CD4-positive, CD25-positive, alpha-beta regulatory T cell (primary cell): ENCODE data around the gene SULT1C2. TPM values are rescaled to one million over a fixed set of nuclear protein-coding genes. Genes with fewer than 3 reads are reported as not detected.

Experiments used
- ATAC-seq, 2 donors: fragments of 150-1000 bp; cut with Tn5 transposase; one replicate each; pipeline ENCODE4 v1.10.0; 2021; ENCODE audit warnings: low read depth in 2 of 2, moderate number of reproducible peaks in 2 of 2, moderate library complexity in 1 of 2
- DNase-seq, 3 donors: peaks; one replicate each; pipeline versions ENCODE4 v3.0.0 to v3.0.0-alpha.2; 2012 to 2022; ENCODE audit warnings: mixed read lengths in 1 of 3
- H3K27ac ChIP-seq: one replicate; pipeline ENCODE4 v1.7.0; 2013; ENCODE audit warnings: mild to moderate bottlenecking, low read length; ENCODE audit not compliant: insufficient read depth, poor library complexity, severe bottlenecking
- H3K27me3 ChIP-seq: one replicate; pipeline ENCODE4 v1.7.0; 2013; ENCODE audit warnings: low read length; ENCODE audit not compliant: control insufficient read depth, insufficient read depth
- H3K36me3 ChIP-seq: one replicate; pipeline ENCODE4 v1.7.0; 2013; ENCODE audit warnings: mild to moderate bottlenecking, low read length, moderate library complexity; ENCODE audit not compliant: control insufficient read depth, insufficient read depth
- H3K4me1 ChIP-seq: 2 replicates; pipeline ENCODE4 v1.7.0; 2013; ENCODE audit warnings: mild to moderate bottlenecking, low read length; ENCODE audit not compliant: insufficient read depth, control insufficient read depth, poor library complexity, severe bottlenecking
- H3K4me3 ChIP-seq: one replicate; pipeline ENCODE4 v1.7.0; 2013; ENCODE audit warnings: low read depth, mild to moderate bottlenecking, low read length, moderate library complexity
- H3K9me3 ChIP-seq, 2 experiments: 1 replicate in 1 of 2; 2 replicates in 1 of 2; pipeline ENCODE4 v1.7.0; 2013; ENCODE audit warnings: low read length in 2 of 2, mild to moderate bottlenecking in 1 of 2, moderate library complexity in 1 of 2; ENCODE audit not compliant: control insufficient read depth in 2 of 2
- H3K27ac Mint-ChIP-seq, 3 donors: one replicate each; pipeline ENCODE4 v1.8.0; 2020 to 2022; ENCODE audit warnings: mild to moderate bottlenecking in 3 of 3, mixed read lengths in 3 of 3, moderate library complexity in 2 of 3
- H3K27me3 Mint-ChIP-seq: one replicate; pipeline ENCODE4 v1.8.0; 2022; ENCODE audit warnings: mild to moderate bottlenecking, mixed read lengths
- H3K36me3 Mint-ChIP-seq: one replicate; pipeline ENCODE4 v1.8.0; 2020; ENCODE audit warnings: mixed read lengths
- H3K4me1 Mint-ChIP-seq, 4 donors: one replicate each; pipeline ENCODE4 v1.8.0; 2020 to 2022; ENCODE audit warnings: mixed read lengths in 4 of 4, mild to moderate bottlenecking in 1 of 4
- H3K4me3 Mint-ChIP-seq, 4 donors: one replicate each; pipeline ENCODE4 v1.8.0; 2020 to 2022; ENCODE audit warnings: mild to moderate bottlenecking in 4 of 4, mixed read lengths in 4 of 4, moderate library complexity in 3 of 4
- H3K9me3 Mint-ChIP-seq, 7 donors: one replicate each; pipeline ENCODE4 v1.8.0; 2020 to 2022; ENCODE audit warnings: mixed read lengths in 7 of 7, mild to moderate bottlenecking in 3 of 7, moderate library complexity in 2 of 7
- polyA plus RNA-seq, 4 donors: library from polyadenylated mRNA; unstranded; fragments of 300-500 nt; fragmentation: Illumina TruSeq; gene quantifications; one replicate each; pipeline ENCODE4 v1.2.3, GENCODE V29; 2021
- total RNA-seq: library from RNA; stranded (reverse); gene quantifications from one replicate; pipeline ENCODE4 v1.2.3, GENCODE V29; 2022

SULT1C2 gene
- total and polyA plus RNA-seq, 5 donors from 2014 or later = not detected

DNA sequence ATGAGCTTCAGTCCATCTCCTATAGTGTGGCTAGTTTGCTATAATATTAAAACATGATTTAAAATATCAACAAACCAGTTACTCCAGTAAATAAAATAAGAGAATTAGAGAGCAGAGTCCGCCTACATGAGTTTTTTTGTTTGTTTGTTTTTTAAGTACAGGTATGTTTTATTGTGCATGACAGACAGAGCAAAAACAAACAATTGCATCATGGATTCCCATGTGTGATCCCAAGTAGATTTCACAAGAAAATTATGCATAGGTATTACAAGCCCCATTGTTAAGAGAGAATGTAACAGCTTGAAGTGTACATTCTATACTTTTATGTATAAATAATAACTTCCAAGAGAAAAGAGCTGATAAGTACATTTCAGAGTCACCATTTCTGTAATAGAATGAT is 27.9 kb upstream of the SULT1C2 start:
- no peaks in the 10 kb centered on the region for H3K36me3 Mint-ChIP-seq
- no peak overlapping the region for H3K27ac ChIP-seq
- H3K4me1 Mint-ChIP-seq = no peaks in the 10 kb centered on the region
- H3K4me3 Mint-ChIP-seq = no peak overlapping the region
- no peak overlapping the region for H3K27ac Mint-ChIP-seq
- no peaks in the 10 kb centered on the region for H3K9me3 ChIP-seq
- H3K36me3 ChIP-seq = no peaks in the 10 kb centered on the region
- peaks cover 4% of the 10 kb centered on the region for H3K27me3 Mint-ChIP-seq
- H3K9me3 Mint-ChIP-seq = peaks cover 0 to 1% (median 0%) of the 10 kb centered on the region in 7 donors
- no peak for ATAC-seq
- H3K4me3 ChIP-seq = no peak overlapping the region
- H3K4me1 ChIP-seq = no peaks in the 10 kb centered on the region
- DNase-seq = no peak
- H3K27me3 ChIP-seq = no peaks in the 10 kb centered on the region

DNA sequence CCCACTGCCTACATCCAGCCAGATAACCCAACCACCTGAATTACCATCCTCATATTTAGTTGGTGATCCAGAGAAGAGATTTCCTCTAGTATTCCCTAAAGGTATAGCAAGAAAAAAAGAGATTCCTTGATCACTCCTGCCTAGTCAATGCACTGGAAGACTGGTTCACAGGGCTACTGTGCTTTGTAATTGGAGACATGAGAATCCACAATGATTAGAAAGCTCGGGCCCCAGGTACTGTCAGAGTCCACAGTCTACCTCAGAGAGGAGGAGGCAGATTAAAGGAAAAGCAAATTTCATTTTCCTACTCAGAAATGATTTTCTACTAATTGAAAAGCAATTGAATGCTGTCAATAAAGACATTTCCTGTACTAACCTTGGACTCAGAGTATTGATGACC is 26.7 kb upstream of the SULT1C2 start:
- Mint-ChIP-seq H3K27ac (no peak overlapping the region), H3K27me3 (peaks cover 4% of the 10 kb centered on the region), H3K9me3 (peaks cover 0 to 1% (median 0%) of the 10 kb centered on the region in 7 donors), H3K4me1 (no peaks in the 10 kb centered on the region), H3K4me3 (no peak overlapping the region), H3K36me3 (no peaks in the 10 kb centered on the region)
- Histone ChIP-seq H3K9me3 (no peaks in the 10 kb centered on the region), H3K27me3 (no peaks in the 10 kb centered on the region), H3K4me3 (no peak overlapping the region), H3K4me1 (no peaks in the 10 kb centered on the region), H3K27ac (no peak overlapping the region), H3K36me3 (no peaks in the 10 kb centered on the region)
- ATAC-seq (no peak), DNase-seq (no peak)

DNA sequence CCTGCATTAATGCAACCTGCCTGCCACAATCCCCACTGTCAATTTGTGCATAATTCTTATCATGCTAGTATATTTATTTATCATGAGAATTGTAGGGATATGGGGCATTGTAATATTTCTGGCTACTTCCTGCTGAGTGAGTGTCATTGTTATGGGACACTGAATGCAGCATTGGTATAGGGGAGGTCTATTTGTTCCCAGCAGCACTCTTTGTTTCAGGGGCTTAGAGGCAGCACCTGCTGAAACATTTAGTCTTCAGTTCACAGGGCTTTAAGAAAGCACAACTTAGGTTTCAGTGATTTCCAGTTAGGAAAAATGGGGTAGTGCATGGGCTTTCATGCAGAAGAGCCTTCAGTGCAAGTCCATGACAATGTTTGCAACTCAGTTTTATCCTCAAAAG is 25.3 kb upstream of the SULT1C2 start:
- Mint-ChIP-seq H3K36me3 (no peaks in the 10 kb centered on the region), H3K27me3 (peaks cover 4% of the 10 kb centered on the region), H3K4me1 (no peaks in the 10 kb centered on the region), H3K27ac (no peak overlapping the region), H3K9me3 (peaks cover 0 to 1% (median 0%) of the 10 kb centered on the region in 7 donors), H3K4me3 (no peak overlapping the region)
- DNase-seq = no peak
- Histone ChIP-seq H3K36me3 (no peaks in the 10 kb centered on the region), H3K27me3 (no peaks in the 10 kb centered on the region), H3K4me3 (no peak overlapping the region), H3K9me3 (no peaks in the 10 kb centered on the region), H3K4me1 (no peaks in the 10 kb centered on the region), H3K27ac (no peak overlapping the region)
- no peak for ATAC-seq

DNA sequence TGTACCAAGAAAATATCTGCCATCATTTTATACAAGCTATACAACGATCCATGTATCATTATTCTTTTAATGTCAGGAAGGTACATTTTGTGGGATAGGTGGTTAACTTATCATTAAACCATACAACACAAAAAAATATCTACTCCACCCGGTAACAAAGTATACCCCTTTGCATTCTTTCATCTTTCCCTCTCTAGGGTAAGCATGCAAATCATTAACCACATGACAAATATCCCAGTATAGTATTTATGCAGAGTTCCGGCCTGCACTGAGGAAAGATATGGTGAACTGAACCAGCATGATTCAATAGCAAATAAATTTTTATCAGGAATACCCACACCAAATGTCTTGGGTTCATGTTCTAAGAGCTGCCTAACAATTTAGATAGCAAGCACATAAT is 22.5 kb upstream of the SULT1C2 start:
- H3K36me3 ChIP-seq = no peaks in the 10 kb centered on the region
- H3K27ac ChIP-seq = no peak overlapping the region
- no peak overlapping the region for H3K4me3 Mint-ChIP-seq
- H3K36me3 Mint-ChIP-seq = no peaks in the 10 kb centered on the region
- H3K4me1 Mint-ChIP-seq = no peaks in the 10 kb centered on the region
- H3K9me3 ChIP-seq = no peaks in the 10 kb centered on the region
- peaks cover 4% of the 10 kb centered on the region for H3K27me3 Mint-ChIP-seq
- no peak for ATAC-seq
- DNase-seq = no peak
- H3K9me3 Mint-ChIP-seq = no peaks in the 10 kb centered on the region
- H3K27ac Mint-ChIP-seq = no peak overlapping the region
- H3K4me3 ChIP-seq = no peak overlapping the region
- H3K4me1 ChIP-seq = no peaks in the 10 kb centered on the region
- no peaks in the 10 kb centered on the region for H3K27me3 ChIP-seq

DNA sequence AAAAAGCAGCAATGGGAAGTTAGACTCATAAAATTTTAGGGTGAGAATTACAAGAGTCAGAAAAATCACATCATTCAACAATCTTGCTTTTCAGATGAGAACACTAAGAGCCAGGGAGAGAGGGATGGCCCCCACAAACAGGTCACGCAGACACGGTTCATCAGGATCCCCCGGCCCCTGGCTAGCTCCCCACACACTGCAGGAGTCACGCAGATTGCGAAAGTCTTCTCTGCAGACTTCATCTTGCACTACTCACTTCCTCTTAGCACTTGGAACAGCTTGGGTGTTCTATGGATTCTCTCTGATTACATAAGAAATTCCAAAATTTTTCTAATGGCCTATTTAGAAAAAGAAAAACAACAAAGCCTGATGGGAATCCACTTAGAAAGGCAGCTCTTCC is 21.6 kb upstream of the SULT1C2 start:
- DNase-seq (no peak), ATAC-seq (no peak)
- Histone ChIP-seq H3K4me1 (no peaks in the 10 kb centered on the region), H3K4me3 (no peak overlapping the region), H3K27me3 (no peaks in the 10 kb centered on the region), H3K9me3 (no peaks in the 10 kb centered on the region), H3K36me3 (no peaks in the 10 kb centered on the region), H3K27ac (no peak overlapping the region)
- H3K4me3 Mint-ChIP-seq = no peak overlapping the region
- peaks cover 4% of the 10 kb centered on the region for H3K27me3 Mint-ChIP-seq
- no peaks in the 10 kb centered on the region for H3K36me3 Mint-ChIP-seq
- no peak overlapping the region for H3K27ac Mint-ChIP-seq
- H3K9me3 Mint-ChIP-seq = no peaks in the 10 kb centered on the region
- H3K4me1 Mint-ChIP-seq = no peaks in the 10 kb centered on the region

DNA sequence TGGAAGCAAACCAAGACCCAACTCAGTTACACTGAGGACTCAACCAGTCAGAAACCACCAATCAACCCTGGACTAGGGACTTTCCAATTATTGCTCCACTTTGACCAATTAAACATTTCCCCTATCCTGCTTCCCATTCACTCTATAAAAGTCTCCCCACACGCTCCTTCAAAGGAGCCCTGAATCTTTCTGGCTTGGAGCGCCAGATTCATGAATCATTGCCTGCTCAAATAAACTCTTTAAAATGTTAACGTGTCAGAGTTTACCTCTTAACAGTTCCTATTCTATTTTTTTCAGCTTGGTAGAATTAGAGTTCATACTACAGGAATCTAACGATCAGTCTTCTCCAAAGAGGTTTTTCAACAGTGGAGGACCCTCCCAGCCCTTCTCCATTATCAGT is 20.7 kb upstream of the SULT1C2 start:
- no peak for DNase-seq
- Mint-ChIP-seq H3K4me1 (no peaks in the 10 kb centered on the region), H3K27ac (no peak overlapping the region), H3K4me3 (no peak overlapping the region), H3K36me3 (no peaks in the 10 kb centered on the region), H3K27me3 (peaks cover 4% of the 10 kb centered on the region), H3K9me3 (no peaks in the 10 kb centered on the region)
- no peaks in the 10 kb centered on the region for H3K27me3 ChIP-seq
- ATAC-seq = no peak
- H3K27ac ChIP-seq = no peak overlapping the region
- no peaks in the 10 kb centered on the region for H3K4me1 ChIP-seq
- H3K4me3 ChIP-seq = no peak overlapping the region
- H3K9me3 ChIP-seq = no peaks in the 10 kb centered on the region
- no peaks in the 10 kb centered on the region for H3K36me3 ChIP-seq

DNA sequence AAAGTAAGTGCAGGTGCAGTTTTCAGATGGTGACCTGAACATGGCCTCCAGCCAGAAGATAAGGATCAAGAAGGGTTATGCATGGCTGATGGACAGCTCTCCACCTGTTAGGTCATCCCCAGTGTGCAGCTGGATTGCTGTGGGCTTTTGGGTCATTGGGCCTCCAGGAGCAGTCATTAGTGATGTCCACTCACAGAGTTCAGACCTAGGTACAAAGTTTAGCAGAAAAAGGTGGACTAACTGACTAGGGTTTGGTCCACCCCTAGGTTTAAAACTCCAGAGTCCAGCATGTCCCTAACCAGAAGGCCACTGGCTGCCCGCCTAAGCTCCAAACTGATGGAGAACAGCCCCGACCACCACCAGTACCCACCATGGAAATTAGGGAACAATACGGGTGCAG is 18.3 kb upstream of the SULT1C2 start:
- H3K27me3 ChIP-seq = no peaks in the 10 kb centered on the region
- peaks cover 0 to 3% (median 0%) of the 10 kb centered on the region in 7 donors for H3K9me3 Mint-ChIP-seq
- DNase-seq (no peak), ATAC-seq (no peak)
- no peaks in the 10 kb centered on the region for H3K36me3 ChIP-seq
- H3K4me3 Mint-ChIP-seq = no peak overlapping the region
- H3K27ac Mint-ChIP-seq = no peak overlapping the region
- H3K27me3 Mint-ChIP-seq = no peaks in the 10 kb centered on the region
- no peak overlapping the region for H3K27ac ChIP-seq
- no peak overlapping the region for H3K4me3 ChIP-seq
- H3K4me1 Mint-ChIP-seq = no peaks in the 10 kb centered on the region
- H3K36me3 Mint-ChIP-seq = no peaks in the 10 kb centered on the region
- H3K9me3 ChIP-seq = no peaks in the 10 kb centered on the region
- no peaks in the 10 kb centered on the region for H3K4me1 ChIP-seq

DNA sequence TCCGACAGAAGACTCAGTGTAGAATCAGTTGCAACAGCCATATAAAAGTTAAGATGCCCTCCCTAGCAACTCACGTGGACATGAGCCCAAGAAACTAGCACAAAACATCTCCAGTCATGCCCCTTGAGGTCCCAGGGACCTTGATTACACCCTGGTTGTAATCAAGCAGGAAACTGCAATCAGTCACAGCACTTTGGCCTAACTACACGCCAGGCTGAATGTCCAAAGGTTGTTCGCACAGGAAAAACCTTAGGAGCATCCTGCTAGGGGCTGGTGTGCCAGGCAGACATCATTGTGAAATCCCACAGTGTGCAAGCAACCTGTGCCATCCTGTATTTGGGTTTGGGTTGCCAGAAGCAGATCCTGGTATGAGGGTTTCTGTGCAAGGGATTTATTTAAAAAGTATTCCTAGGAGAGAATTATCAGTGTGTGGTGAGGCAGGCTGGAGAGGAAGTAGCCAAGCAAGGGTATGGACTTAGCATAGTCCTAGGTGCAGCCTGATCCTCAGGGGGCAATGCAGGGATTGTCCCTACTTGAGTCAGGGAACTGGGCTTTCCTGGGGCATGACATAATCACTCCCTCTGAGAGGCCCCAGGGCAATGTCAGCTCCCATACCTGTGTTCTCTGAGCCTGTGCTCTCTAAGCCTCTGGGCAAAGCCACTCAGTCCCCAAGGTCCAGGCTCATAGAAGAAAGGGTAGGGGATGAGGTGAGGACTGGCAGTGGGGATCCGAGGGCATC is 17.8 kb upstream of the SULT1C2 start:
- Mint-ChIP-seq H3K4me3 (no peak overlapping the region), H3K27ac (no peak overlapping the region), H3K9me3 (peaks cover 0 to 3% (median 0%) of the 10 kb centered on the region in 7 donors), H3K36me3 (no peaks in the 10 kb centered on the region), H3K4me1 (no peaks in the 10 kb centered on the region), H3K27me3 (no peaks in the 10 kb centered on the region)
- no peak overlapping the region for H3K27ac ChIP-seq
- ATAC-seq (no peak), DNase-seq (no peak)
- H3K9me3 ChIP-seq = no peaks in the 10 kb centered on the region
- no peak overlapping the region for H3K4me3 ChIP-seq
- H3K4me1 ChIP-seq = no peaks in the 10 kb centered on the region
- H3K27me3 ChIP-seq = no peaks in the 10 kb centered on the region
- no peaks in the 10 kb centered on the region for H3K36me3 ChIP-seq
